SK-N-MC (cell line): ENCODE data around the gene ATP5MC3.

Experiments
- DNase-seq: peaks from one replicate; pipeline ENCODE4 v3.0.0-alpha.2; 2011; ENCODE audit warnings: low read depth, low spot score
- H3K27ac ChIP-seq: fragments of 200-600 bp; sonication (generic); 2 replicates; pipeline ENCODE4 v1.5.1; 2016; ENCODE audit warnings: mixed run types
- H3K36me3 ChIP-seq: fragments of 200-600 bp; sonication (generic); 2 replicates; pipeline ENCODE4 v1.6.1; 2017; ENCODE audit warnings: antibody characterized with exemption, low read length, mixed read lengths; ENCODE audit not compliant: insufficient read depth
- H3K4me3 ChIP-seq: fragments of 200-600 bp; sonication (generic); 2 replicates; pipeline ENCODE4 v1.5.1; 2016
- H3K9ac ChIP-seq: fragments of 200-600 bp; sonication (generic); 2 replicates; pipeline ENCODE4 v1.8.0; 2017; ENCODE audit warnings: mixed run types, mixed read lengths; ENCODE audit not compliant: insufficient read length
- H3K9me3 ChIP-seq: fragments of 200-600 bp; sonication (generic); 2 replicates; pipeline ENCODE4 v1.6.1; 2017; ENCODE audit warnings: low read depth, mild to moderate bottlenecking, antibody characterized with exemption, low read length, moderate library complexity, mixed read lengths
- EZH2 ChIP-seq: fragments of 200-600 bp; sonication (generic); IDR thresholded peaks from one replicate; pipeline ENCODE4 v1.6.1; 2017; ENCODE audit warnings: antibody characterized with exemption
- FOXP2 ChIP-seq: optimal IDR thresholded peaks from 2 replicates; pipeline ENCODE3; 2011; ENCODE audit warnings: mild to moderate bottlenecking, moderate library complexity; ENCODE audit not compliant: insufficient read depth; ENCODE audit errors: extremely low read length, control extremely low read depth
- POLR2AphosphoS5 ChIP-seq: IDR thresholded peaks from 2 replicates; pipeline ENCODE4 v1.6.1; 2012; ENCODE audit warnings: mild to moderate bottlenecking, low read depth, low read length, borderline replicate concordance

The ATP5MC3 gene

DNA sequence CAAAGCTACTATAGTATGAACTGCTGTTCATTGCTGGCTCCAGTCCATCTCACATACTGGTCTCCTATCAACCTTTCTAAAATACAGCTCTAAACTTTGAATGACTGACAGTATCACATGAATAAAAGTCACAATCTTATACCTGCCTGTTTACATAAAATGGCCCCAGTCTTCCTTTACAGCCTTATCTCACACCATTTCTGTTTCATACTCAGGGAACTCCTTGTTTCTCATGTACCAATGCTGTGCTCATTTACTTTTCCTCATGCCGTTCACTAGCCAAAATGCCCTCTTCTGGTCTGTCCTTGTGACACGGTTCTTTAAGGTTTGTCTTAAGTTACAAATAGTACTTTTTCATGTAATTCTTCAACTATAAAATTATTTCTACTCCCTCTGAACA, 6.2 kb downstream of the ATP5MC3 start:
- TF ChIP-seq FOXP2 (no peak), POLR2AphosphoS5 (no peak), EZH2 (no peak)
- Histone ChIP-seq H3K36me3 (peaks cover 56% of the 10 kb centered on the region), H3K27ac (no peak overlapping the region), H3K9ac (no peak overlapping the region), H3K9me3 (no peaks in the 10 kb centered on the region), H3K4me3 (no peak overlapping the region)
- no peak for DNase-seq

DNA sequence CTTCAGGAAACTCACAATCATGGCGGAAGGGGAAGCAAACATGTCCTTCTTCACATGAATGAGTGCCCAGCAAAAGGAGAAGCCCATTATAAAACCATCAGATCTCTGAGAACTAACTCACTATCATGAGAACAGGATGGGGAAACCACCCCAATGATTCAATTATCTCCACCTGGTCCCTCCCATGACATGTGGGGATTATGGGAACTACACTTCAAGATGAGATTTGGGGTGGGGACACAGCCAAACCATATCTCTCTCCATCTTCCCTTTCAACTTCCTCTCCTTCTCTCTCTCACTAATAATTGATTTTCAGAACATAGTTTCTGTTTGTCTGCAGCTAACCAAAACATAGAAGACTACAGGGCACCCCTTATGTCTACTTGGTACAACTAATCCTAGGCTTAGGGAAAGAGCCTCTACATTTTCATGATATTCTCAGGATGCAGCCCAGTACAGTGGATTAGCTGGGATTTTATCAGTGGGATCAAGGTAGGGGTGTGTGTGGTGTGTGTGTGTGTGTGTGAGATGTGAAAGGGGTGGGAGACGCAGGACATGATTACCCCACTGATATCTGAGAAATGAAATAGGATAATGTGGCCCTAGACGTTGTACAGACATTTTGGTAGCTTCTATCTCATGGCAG, 10.7 kb downstream of the ATP5MC3 start:
- Histone ChIP-seq H3K9ac (no peak overlapping the region), H3K27ac (no peak overlapping the region), H3K4me3 (no peak overlapping the region), H3K9me3 (no peaks in the 10 kb centered on the region), H3K36me3 (peaks cover 13% of the 10 kb centered on the region)
- TF ChIP-seq FOXP2, result no peak
- no peak; the same call in 1 of the 2 replicates for TF ChIP-seq POLR2AphosphoS5
- no peak for TF ChIP-seq EZH2
- no peak for DNase-seq

DNA sequence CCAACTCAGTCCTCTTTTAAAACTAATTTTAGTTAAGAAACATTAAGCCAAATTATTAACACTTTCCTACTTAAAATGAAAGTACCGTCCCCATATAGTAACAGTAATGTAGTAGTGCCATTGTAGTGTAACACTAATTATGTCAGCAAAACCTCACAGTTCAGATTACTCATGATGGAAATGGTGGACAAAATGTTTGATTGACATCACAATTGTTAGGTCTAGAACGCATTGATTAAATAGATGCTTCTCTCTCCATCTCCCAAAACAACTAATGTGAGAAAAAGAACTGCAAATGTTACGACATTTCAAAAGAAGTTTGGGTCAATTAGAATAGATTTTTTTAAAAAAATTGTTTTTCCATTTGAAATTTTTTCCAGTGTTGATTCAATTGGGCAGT, 12.3 kb downstream of the ATP5MC3 start:
- Histone ChIP-seq H3K4me3 (peak overlapping the region; percentile 99), H3K9me3 (peaks cover 2% of the 10 kb centered on the region; the same call in 1 of the 2 replicates), H3K36me3 (peaks cover 17% of the 10 kb centered on the region), H3K27ac (no peak overlapping the region), H3K9ac (peak overlapping the region; percentile 82)
- DNase-seq, result no peak
- TF ChIP-seq FOXP2 (no peak), EZH2 (no peak), POLR2AphosphoS5 (no peak)

DNA sequence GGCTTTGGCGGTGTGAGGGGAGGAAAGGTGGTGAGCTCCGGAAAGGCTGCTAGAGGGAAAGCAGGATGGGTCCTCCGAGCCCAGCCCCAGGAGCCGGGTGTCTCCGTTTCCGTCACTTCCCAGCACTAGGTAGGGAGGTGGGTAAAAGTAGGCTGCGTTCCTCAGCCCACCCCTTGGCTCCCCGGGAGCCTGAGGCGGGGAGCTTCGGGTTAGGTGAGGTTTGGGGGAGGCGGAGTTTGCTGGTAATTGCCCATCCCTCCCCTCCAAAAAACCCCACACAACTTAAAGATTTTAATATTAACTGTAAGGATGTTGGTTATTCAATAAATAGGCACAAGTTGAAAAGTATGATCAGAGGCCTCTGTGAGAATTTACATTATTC, 13.0 kb downstream of the ATP5MC3 start:
- DNase-seq, result no peak
- Histone ChIP-seq H3K9me3 (peaks cover 2% of the 10 kb centered on the region; the same call in 1 of the 2 replicates), H3K36me3 (peaks cover 18% of the 10 kb centered on the region), H3K27ac (no peak overlapping the region), H3K9ac (peak overlapping the region; percentile 82), H3K4me3 (peak overlapping the region; percentile 99)
- TF ChIP-seq FOXP2, result no peak
- peak; percentile 52 for TF ChIP-seq POLR2AphosphoS5

DNA sequence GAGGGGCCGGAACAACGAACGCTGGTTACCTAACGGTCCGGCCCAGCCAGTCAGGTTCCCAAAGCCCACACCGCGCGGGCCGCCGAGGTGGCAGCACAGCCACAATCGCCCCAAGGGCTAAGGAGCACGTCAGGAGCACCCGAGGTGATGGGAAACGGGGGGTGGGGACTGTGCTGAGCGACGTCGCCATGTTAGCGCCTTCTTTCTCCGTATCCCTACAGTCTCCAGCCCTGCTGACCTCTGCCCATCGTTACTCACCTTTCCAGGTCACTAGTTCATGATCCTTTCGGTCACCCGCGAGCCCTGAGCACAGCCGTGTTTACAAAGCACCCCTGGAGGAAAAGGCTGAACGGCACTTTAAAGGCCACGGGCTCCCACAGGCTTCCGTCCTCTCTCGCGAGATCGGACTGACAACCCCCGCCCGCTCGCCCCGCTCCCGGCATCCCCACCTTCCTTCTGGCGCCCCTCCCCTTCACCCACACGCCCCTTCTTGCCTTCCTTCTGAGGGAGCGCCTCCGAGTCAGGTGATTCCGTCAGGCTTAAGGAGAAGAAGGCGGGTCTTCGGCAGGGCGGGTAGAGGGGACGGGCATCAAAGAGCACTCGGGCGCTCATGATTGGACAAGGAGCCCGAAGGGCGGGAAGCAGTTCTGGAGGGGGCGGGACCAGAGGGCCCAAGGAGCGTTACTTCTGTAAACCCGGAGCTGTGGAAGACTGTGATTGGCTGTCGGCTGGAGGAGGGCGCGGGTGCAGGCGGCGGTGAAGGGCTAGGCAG, 13.5 kb downstream of the ATP5MC3 start, which contains the start of gene ATF2:
Gene ATF2, minus strand, starts transcription at position 412 of the 772 bp plus-strand sequence. CDS start 31,760 bp downstream, outside the sequence.
- DNase-seq, result peak; percentile 96
- peak within 1 kb of the TSS; percentile 90 for H3K27ac ChIP-seq
- peak within 1 kb of the TSS; percentile 98 for H3K9ac ChIP-seq
- H3K9me3 ChIP-seq, result peaks cover 2% of the 10 kb centered on the region; the same call in 1 of the 2 replicates
- H3K36me3 ChIP-seq, result peaks cover 22% of the 10 kb centered on the region
- peak; percentile 78 for TF ChIP-seq POLR2AphosphoS5
- no peak for TF ChIP-seq EZH2
- H3K4me3 ChIP-seq, result peak within 1 kb of the TSS; percentile 99

DNA sequence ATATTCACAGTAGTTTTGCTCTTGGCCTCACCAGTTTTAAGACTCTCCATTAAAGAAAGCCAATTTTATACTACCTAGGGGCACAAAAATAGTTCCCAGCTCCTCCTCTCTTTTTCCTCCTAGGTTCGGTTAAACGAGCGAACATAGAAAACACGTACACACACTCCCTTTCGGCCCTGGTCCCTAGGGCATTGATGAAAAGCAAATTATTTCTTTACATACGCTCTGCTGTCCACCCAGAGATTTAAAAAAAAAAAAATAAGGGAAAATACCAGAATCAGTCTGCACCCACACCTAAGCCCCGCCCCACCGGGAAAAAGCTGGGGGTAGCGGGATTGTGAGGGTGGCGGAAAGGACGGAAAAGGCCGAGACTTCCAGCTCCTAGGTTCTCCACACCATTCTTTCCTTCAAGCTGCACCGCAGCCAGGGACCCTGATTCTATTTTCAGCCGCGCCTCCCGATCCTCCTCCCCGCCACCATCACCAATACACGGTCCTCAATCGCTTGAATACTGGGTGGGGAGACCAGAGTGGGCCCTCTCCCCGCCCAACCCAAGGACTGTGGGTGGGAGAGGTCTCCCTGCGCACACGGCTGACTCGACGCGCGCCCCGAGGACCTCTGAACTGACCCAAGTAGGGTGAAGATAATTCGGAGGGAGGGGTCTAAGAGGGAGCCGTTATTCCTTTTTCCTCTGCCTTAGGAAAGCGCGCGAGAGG, 14.3 kb downstream of the ATP5MC3 start:
- peak overlapping the region; percentile 98 for H3K9ac ChIP-seq
- peak overlapping the region; percentile 90 for H3K27ac ChIP-seq
- DNase-seq, result no peak

DNA sequence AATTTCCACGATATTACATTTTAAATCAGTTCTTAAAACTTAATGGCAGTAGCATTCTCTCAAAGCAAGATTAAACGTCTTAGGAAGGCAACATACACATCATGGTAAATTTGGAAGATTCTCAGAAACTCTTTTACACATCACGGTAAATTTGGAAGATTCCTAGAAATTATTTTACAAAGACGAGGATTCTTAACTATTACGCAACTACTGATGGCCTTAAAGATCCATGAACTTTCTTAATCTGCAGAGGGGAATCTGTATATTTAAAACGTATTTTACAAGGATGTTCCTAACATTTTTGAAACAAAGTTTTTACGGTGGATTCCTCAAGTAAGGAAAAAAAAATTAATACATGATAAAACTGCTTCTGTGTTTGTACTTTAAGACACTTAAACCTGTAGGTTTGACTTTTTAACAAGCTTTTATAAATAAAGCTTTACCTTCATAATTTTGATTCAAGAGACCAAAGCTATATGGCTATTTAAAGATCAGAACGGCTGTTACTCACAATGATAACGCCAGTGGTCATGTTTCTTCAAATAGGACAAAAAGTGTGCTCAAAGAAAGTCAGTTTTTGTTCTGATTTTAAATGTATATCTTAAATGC, 15.2 kb downstream of the ATP5MC3 start:
- Histone ChIP-seq H3K4me3 (peak overlapping the region; percentile 99), H3K27ac (peak overlapping the region; percentile 90), H3K36me3 (peaks cover 22% of the 10 kb centered on the region), H3K9me3 (peaks cover 2% of the 10 kb centered on the region; the same call in 1 of the 2 replicates), H3K9ac (peak overlapping the region; percentile 98)
- TF ChIP-seq POLR2AphosphoS5 (no peak), EZH2 (no peak), FOXP2 (no peak)
- no peak for DNase-seq

More for the DNA sequence above, 14.3 kb downstream of the ATP5MC3 start:
- no peak for TF ChIP-seq EZH2
- TF ChIP-seq POLR2AphosphoS5, result no peak
- TF ChIP-seq FOXP2, result no peak
- H3K9me3 ChIP-seq, result peaks cover 2% of the 10 kb centered on the region; the same call in 1 of the 2 replicates
- peaks cover 22% of the 10 kb centered on the region for H3K36me3 ChIP-seq
- peak overlapping the region; percentile 99 for H3K4me3 ChIP-seq

DNA sequence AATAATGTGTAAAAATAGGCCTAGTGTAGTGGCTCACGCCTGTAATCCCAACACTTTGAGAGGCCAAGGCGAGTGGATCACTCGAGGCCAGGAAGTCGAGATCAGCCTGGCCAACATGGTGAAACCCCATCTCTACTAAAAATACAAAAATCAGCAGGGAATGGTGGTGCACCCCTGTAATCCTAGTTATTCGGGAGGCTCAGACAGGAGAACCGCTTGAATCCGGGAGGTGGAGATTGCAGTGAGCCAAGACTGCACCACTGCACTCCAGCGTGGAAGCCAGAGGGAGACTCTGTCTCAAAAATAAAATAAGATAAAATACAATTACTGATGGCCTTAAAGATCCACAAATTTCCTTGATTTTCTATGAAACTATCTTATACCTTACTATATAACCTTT, 17.3 kb downstream of the ATP5MC3 start:
- no peak overlapping the region for H3K27ac ChIP-seq
- no peak overlapping the region for H3K4me3 ChIP-seq
- H3K36me3 ChIP-seq, result peaks cover 22% of the 10 kb centered on the region
- no peak overlapping the region for H3K9ac ChIP-seq
- TF ChIP-seq POLR2AphosphoS5, result no peak
- no peak for TF ChIP-seq FOXP2
- no peak for TF ChIP-seq EZH2
- peaks cover 2% of the 10 kb centered on the region; the same call in 1 of the 2 replicates for H3K9me3 ChIP-seq
- no peak for DNase-seq
